ENCODE measurements around the gene MB21D2. TPM values are rescaled to one million over a fixed set of nuclear protein-coding genes. Genes with fewer than 3 reads are reported as not detected.

The MB21D2 gene
- total RNA-seq, 4 donors from 2014 or later: 5.0 to 21.8 (median 11.9) TPM

DNA sequence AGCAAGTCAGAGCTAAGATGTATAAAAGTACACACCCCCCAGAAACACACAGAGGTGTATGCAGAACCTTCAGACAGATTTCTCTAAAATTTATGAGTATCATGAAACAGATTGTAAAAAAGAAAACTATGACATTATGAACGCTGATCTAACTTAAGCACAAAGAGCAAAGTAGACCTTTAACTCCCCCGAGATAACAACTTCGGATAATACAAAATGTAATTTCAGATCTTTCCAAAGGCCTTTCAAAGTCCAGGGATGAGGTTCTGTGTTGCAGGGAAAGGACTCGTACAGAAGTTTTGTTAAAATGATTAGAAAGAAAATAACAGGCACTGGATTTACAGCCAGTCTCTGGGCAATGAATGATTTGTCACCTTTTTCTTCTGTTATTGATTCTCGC is 97.5 kb downstream of the MB21D2 start:
- Histone ChIP-seq H3K4me1 (peaks cover 2 to 14% of the 10 kb centered on the region in 2 donors), H3K4me3 (no peak overlapping the region), H3K36me3 (no peaks in the 10 kb centered on the region), H3K9me3 (no peaks in the 10 kb centered on the region), H3K27me3 (no peaks in the 10 kb centered on the region), H3K27ac (peak overlapping the region in 1 of 2 donors; percentile 31)
- intact Hi-C loops (cut with DNase I; ENCODE audit: low total_unique reads): no loop called here
- TF ChIP-seq POLR2A (IDR thresholded peaks at IDR 0.05): no peak
- TF ChIP-seq, protein P1, sequence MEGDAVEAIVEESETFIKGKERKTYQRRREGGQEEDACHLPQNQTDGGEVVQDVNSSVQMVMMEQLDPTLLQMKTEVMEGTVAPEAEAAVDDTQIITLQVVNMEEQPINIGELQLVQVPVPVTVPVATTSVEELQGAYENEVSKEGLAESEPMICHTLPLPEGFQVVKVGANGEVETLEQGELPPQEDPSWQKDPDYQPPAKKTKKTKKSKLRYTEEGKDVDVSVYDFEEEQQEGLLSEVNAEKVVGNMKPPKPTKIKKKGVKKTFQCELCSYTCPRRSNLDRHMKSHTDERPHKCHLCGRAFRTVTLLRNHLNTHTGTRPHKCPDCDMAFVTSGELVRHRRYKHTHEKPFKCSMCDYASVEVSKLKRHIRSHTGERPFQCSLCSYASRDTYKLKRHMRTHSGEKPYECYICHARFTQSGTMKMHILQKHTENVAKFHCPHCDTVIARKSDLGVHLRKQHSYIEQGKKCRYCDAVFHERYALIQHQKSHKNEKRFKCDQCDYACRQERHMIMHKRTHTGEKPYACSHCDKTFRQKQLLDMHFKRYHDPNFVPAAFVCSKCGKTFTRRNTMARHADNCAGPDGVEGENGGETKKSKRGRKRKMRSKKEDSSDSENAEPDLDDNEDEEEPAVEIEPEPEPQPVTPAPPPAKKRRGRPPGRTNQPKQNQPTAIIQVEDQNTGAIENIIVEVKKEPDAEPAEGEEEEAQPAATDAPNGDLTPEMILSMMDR (IDR thresholded peaks at IDR 0.05): no peak
- DNase-seq: no peak

GRCh38 chr3:192819001-192819569 is 98.6 kb downstream of the MB21D2 start:
- TF ChIP-seq POLR2A (IDR thresholded peaks at IDR 0.05): no peak
- TF ChIP-seq, protein P1 (IDR thresholded peaks at IDR 0.05): no peak
- no peaks in the 10 kb centered on the region for H3K27me3 ChIP-seq
- H3K27ac ChIP-seq: peak overlapping the region in 1 of 2 donors; percentile 31
- peak in 1 of 2 donors; percentile 43 for DNase-seq
- H3K36me3 ChIP-seq: no peaks in the 10 kb centered on the region
- intact Hi-C loops (cut with DNase I; ENCODE audit: low total_unique reads): loop anchor here (5.0 kb wide), 1 partner anchor 223 kb away; no protein-coding TSS in a partner anchor
- H3K4me1 ChIP-seq: peaks cover 0 to 11% of the 10 kb centered on the region in 2 donors
- no peak overlapping the region for H3K4me3 ChIP-seq
- H3K9me3 ChIP-seq: no peaks in the 10 kb centered on the region

GRCh38 chr3:192818126-192818525 is 99.5 kb downstream of the MB21D2 start:
- H3K4me1 ChIP-seq: peaks cover 0 to 11% of the 10 kb centered on the region in 2 donors
- H3K27me3 ChIP-seq: no peaks in the 10 kb centered on the region
- H3K4me3 ChIP-seq: no peak overlapping the region
- no peak for TF ChIP-seq POLR2A (IDR thresholded peaks at IDR 0.05)
- H3K9me3 ChIP-seq: no peaks in the 10 kb centered on the region
- intact Hi-C loops (cut with DNase I; ENCODE audit: low total_unique reads): loop anchor here (5.0 kb wide), 1 partner anchor 224 kb away; no protein-coding TSS in a partner anchor
- no peak overlapping the region for H3K27ac ChIP-seq
- no peaks in the 10 kb centered on the region for H3K36me3 ChIP-seq
- DNase-seq: no peak

GRCh38 chr3:192817506-192817905 is 100.2 kb downstream of the MB21D2 start:
- H3K27ac ChIP-seq: no peak overlapping the region
- intact Hi-C loops (cut with DNase I; ENCODE audit: low total_unique reads): loop anchor here (5.0 kb wide), 1 partner anchor 225 kb away; no protein-coding TSS in a partner anchor

DNA sequence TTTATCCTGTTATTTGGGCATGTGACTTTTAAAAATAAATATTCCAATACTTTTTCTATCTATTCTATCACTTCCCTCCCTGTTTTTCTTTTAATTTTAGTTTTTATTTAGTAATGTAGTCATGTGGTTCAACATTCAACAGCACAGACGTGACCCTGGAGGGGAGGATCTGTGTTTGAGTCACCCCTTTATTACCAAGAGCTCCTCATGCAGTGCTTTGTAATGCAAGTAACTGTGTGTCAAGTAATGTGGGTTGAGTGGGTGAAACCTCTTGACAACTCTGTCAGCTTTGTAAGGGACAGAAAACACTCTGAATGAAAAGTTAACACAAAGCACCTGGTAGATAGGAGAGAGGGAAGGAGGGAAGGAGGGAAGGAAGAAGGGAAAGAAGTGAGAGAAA is 100.6 kb downstream of the MB21D2 start:
- no peak for TF ChIP-seq POLR2A (IDR thresholded peaks at IDR 0.05)
- TF ChIP-seq, protein P1 (IDR thresholded peaks at IDR 0.05): no peak
- no peak overlapping the region for H3K27ac ChIP-seq
- DNase-seq: no peak
- no peak overlapping the region for H3K4me3 ChIP-seq
- intact Hi-C loops (cut with DNase I; ENCODE audit: low total_unique reads): loop anchor here (5.0 kb wide), 1 partner anchor 225 kb away; no protein-coding TSS in a partner anchor
- no peaks in the 10 kb centered on the region for H3K9me3 ChIP-seq
- no peaks in the 10 kb centered on the region for H3K27me3 ChIP-seq
- no peaks in the 10 kb centered on the region for H3K36me3 ChIP-seq
- peaks cover 0 to 11% of the 10 kb centered on the region in 2 donors for H3K4me1 ChIP-seq

More at GRCh38 chr3:192817506-192817905, 100.2 kb downstream of the MB21D2 start:
- no peak overlapping the region for H3K4me3 ChIP-seq
- peaks cover 0 to 11% of the 10 kb centered on the region in 2 donors for H3K4me1 ChIP-seq
- H3K27me3 ChIP-seq: no peaks in the 10 kb centered on the region
- no peak for TF ChIP-seq POLR2A (IDR thresholded peaks at IDR 0.05)
- no peaks in the 10 kb centered on the region for H3K9me3 ChIP-seq
- no peak for DNase-seq
- no peaks in the 10 kb centered on the region for H3K36me3 ChIP-seq

DNA sequence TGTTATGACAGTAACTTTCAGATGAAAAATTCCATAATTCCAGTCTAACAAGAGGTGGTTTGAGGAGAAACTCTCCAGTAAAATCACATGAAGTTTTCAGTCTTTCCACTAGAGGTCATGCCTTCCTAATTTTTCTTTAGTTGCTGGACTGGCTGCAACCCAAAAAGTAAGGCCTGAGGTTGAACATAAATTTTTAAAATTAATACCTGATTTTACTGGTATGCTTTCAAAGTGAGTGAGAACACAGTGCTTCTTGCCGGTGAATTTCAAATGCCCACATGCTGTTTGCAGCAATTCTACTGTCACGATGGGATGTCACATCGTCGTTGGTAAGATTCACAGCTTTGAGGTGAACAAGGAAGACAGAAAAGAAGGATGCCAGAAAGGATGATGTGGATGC is 101.3 kb downstream of the MB21D2 start:
- H3K4me3 ChIP-seq: no peak overlapping the region
- no peaks in the 10 kb centered on the region for H3K27me3 ChIP-seq
- H3K4me1 ChIP-seq: peaks cover 0 to 11% of the 10 kb centered on the region in 2 donors
- no peak for DNase-seq
- H3K27ac ChIP-seq: no peak overlapping the region
- H3K36me3 ChIP-seq: no peaks in the 10 kb centered on the region
- no peaks in the 10 kb centered on the region for H3K9me3 ChIP-seq
- TF ChIP-seq, protein P1 (IDR thresholded peaks at IDR 0.05): peak; percentile 66 to 80 (median 72)
- no peak for TF ChIP-seq POLR2A (IDR thresholded peaks at IDR 0.05)
- intact Hi-C loops (cut with DNase I; ENCODE audit: low total_unique reads): loop anchor here (5.0 kb wide), 1 partner anchor 226 kb away; no protein-coding TSS in a partner anchor
